Subcutaneous adipose tissue (tissue), 4 donors: ENCODE results near the gene ZNF264. TPM values are rescaled to one million over a fixed set of nuclear protein-coding genes. Genes with fewer than 3 reads are reported as not detected.

ENCODE experiments used
- CTCF ChIP-seq: fragments of 450-650 bp; IDR thresholded peaks from one replicate; pipeline ENCODE4 v1.5.1; 2016; ENCODE audit warnings: low read depth, mild to moderate bottlenecking, control low read depth, antibody characterized with exemption, moderate library complexity
- total RNA-seq, 4 donors: library from RNA; depleted of rRNA; stranded (reverse); fragments of >200 nt; gene quantifications; one replicate each; pipeline ENCODE4 v1.1.0, GENCODE V29; 2016

Gene ZNF264
- total RNA-seq, 4 donors from 2014 or later = 14.5 to 50.4 (median 26.3) TPM

GRCh38 chr19:57245066-57245465 is 53.8 kb downstream of the ZNF264 start:
- no peak for TF ChIP-seq CTCF

GRCh38 chr19:57245959-57246358 is 54.7 kb downstream of the ZNF264 start:
- no peak for TF ChIP-seq CTCF

GRCh38 chr19:57248646-57249045 is 57.3 kb downstream of the ZNF264 start:
- no peak for TF ChIP-seq CTCF

- no peak for TF ChIP-seq CTCF
Measured at GRCh38 chr19:57249329-57249728, 58.0 kb downstream of the ZNF264 start.

DNA sequence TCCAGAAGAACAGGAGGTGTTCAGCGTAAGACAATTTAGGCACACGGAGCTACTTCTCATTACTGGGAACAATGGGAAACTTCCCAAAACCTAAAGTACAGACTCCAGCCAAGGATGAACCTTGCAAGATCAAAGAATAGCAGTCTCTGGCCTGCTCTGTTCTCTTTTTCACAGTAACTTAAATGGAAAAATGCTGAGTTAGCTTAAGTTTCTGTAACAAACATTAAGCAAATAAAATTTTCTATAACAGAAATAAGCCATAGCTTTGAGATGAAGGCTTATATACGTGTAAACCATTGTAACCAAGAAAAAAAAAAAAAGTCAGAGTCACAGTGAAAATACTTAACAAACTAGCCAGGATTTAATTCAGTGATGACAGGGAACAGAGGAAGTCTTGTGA is 70.7 kb downstream of the ZNF264 start:
- TF ChIP-seq CTCF = no peak

- TF ChIP-seq CTCF = no peak
Measured at GRCh38 chr19:57263244-57263741, 72.0 kb downstream of the ZNF264 start.

DNA sequence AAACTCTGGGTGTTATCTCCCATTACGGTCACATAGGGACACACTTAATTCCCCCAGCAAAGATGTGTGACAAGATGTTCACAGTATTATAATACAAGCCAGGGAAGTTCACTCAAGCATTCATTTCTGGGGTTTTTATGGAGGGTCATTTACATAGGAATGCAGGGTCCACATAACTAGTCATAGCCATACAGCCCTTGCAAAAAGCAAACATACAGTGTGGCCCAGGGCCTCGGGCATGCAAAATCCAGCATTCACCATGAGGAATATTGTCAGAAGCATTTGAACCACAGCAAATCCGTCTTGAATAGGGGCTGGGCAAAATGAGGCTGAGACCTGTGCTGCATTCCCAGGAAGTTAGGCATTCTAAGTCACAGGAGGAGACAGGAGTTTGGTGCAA is 76.0 kb downstream of the ZNF264 start:
- no peak for TF ChIP-seq CTCF
